Smooth muscle cell (in vitro differentiated cells): Measurements from ENCODE around the gene TRAPPC3. TPM values are rescaled to one million over a fixed set of nuclear protein-coding genes. Genes with fewer than 3 reads are reported as not detected.

Experiments used
- DNase-seq: peaks from one replicate; lab custom pipeline; 2025; ENCODE audit not compliant: unreplicated experiment; lab: John Stamatoyannopoulos, UW
- H2AFZ ChIP-seq: fragments of 200-600 bp; sonication (generic); 2 replicates; pipeline ENCODE4 v1.6.0; 2016; ENCODE audit warnings: antibody characterized with exemption, low read depth, mild to moderate bottlenecking
- H3F3A ChIP-seq: fragments of 200-600 bp; sonication (generic); 2 replicates; pipeline ENCODE4 v1.6.0; 2017; ENCODE audit warnings: antibody characterized with exemption, low read depth
- H3K27ac ChIP-seq: fragments of 200-600 bp; sonication (generic); 2 replicates; pipeline ENCODE4 v1.5.1; 2016; ENCODE audit warnings: low read depth, mild to moderate bottlenecking
- H3K27me3 ChIP-seq: fragments of 200-600 bp; sonication (generic); 2 replicates; pipeline ENCODE4 v1.6.1; 2016; ENCODE audit warnings: low read depth, mild to moderate bottlenecking
- H3K36me3 ChIP-seq: fragments of 200-600 bp; sonication (generic); 2 replicates; pipeline ENCODE4 v1.5.1; 2016; ENCODE audit warnings: low read depth
- H3K4me1 ChIP-seq: fragments of 200-600 bp; sonication (generic); 2 replicates; pipeline ENCODE4 v1.5.1; 2016; ENCODE audit warnings: low read depth
- H3K4me2 ChIP-seq: fragments of 200-600 bp; sonication (generic); 2 replicates; pipeline ENCODE4 v1.6.0; 2016; ENCODE audit warnings: mild to moderate bottlenecking
- H3K4me3 ChIP-seq: fragments of 200-600 bp; sonication (generic); 2 replicates; pipeline ENCODE4 v1.5.1; 2016; ENCODE audit warnings: mild to moderate bottlenecking
- H3K79me2 ChIP-seq: fragments of 200-600 bp; sonication (generic); 2 replicates; pipeline ENCODE4 v1.6.0; 2016; ENCODE audit warnings: low read depth, mild to moderate bottlenecking
- H3K9ac ChIP-seq: fragments of 200-600 bp; sonication (generic); 2 replicates; pipeline ENCODE4 v1.6.0; 2016; ENCODE audit warnings: low read depth
- H3K9me3 ChIP-seq: fragments of 200-600 bp; sonication (generic); replicated peaks from 2 replicates; pipeline ENCODE4 v1.5.1; 2016; ENCODE audit warnings: low read depth
- H4K20me1 ChIP-seq: fragments of 200-600 bp; sonication (generic); 2 replicates; pipeline ENCODE4 v1.6.0; 2016; ENCODE audit warnings: low read depth
- CTCF ChIP-seq: fragments of 200-600 bp; sonication (generic); IDR thresholded peaks from 2 replicates; pipeline ENCODE4 v1.5.1; 2017; ENCODE audit warnings: borderline replicate concordance, mild to moderate bottlenecking, antibody characterized with exemption; ENCODE audit not compliant: insufficient read depth, poor library complexity, severe bottlenecking
- WGBS: methylation state at CpG from one replicate; pipeline ENCODE4 v1.1.7; 2016; ENCODE audit warnings: low lambda C conversion rate; 5-methylcytosine and 5-hydroxymethylcytosine counted together
- polyA plus RNA-seq: library from polyadenylated mRNA; unstranded; fragments of >200 nt; fragmentation: Nextera tagmentation; extraction: Ambion mirVana; gene quantifications from 2 replicates; pipeline ENCODE4 v1.2.1, GENCODE V29; 2016
- total RNA-seq: library from RNA; depleted of rRNA; stranded (reverse); fragments of >200 nt; gene quantifications from 2 replicates; pipeline ENCODE4 v1.2.3, GENCODE V29; 2014

Gene TRAPPC3
- total and polyA plus RNA-seq, 2 experiments from 2014 or later = 67.8 to 113 TPM

GRCh38 chr1:36126005-36126716 lies 23.1 kb downstream of the TRAPPC3 start:
- Histone ChIP-seq H3K4me2 (no peak overlapping the region), H3K79me2 (no peaks in the 10 kb centered on the region), H3K27ac (no peak overlapping the region), H4K20me1 (no peaks in the 10 kb centered on the region), H3K9me3 (no peaks in the 10 kb centered on the region), H3K4me3 (no peak overlapping the region), H3K4me1 (no peaks in the 10 kb centered on the region), H3K36me3 (no peaks in the 10 kb centered on the region), H3K27me3 (peaks cover 3% of the 10 kb centered on the region), H3K9ac (no peak overlapping the region), H2AFZ (no peak overlapping the region), H3F3A (no peaks in the 10 kb centered on the region)
- TF ChIP-seq CTCF = no peak
- DNase-seq = no peak
- WGBS = 91% methylated on average over 21 of the region's 21 CpGs

DNA sequence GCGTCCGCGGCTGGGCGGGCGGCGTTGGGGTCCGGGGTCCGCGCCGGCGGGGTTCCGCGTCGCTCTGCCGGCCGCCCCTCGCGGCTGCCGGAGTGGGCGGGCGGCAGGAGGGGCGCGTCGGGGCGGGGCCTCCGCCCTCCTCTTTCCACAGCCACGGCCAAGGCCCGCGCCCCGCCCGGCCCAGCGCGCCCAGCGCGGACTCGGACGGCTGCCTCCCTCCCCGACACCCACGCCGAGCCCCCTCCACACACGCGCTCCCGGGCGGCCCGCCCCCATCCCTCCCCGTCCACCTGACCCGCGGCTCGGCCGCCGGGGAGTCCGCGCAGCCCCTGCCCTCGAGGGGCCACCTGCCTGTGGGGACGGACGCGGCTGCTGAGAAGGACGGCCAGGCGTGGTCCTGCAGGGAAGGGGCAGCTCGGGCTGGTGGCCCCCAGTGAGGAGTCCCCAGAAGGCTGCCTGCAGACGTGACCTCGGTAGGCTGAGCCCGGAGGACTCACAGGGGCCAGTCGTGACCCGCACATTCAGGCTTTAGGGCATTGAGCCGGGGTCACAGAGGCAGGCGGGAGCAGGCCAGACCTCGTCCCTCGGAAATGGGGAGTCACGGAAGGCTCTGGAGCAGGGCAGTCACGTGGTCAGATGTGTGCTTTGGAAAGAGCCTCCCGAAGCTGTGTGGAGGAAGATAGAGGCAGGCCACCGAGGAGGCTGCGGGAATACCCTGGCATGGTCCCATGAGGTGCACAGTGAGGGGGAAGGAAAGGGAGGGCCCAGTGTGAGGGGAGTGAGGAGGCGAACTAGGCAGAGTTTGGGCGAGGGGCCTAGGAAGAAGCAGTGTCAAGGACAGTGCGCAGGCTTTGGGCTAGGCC lies 23.9 kb downstream of the TRAPPC3 start, which contains the start of gene COL8A2:
TSS of gene COL8A2 (minus strand) at position 94 of the 863 bp plus-strand sequence. CDS start 24,980 bp downstream, outside the sequence.
- no peaks in the 10 kb centered on the region for H3K4me1 ChIP-seq
- H4K20me1 ChIP-seq = no peaks in the 10 kb centered on the region
- no peaks in the 10 kb centered on the region for H3K36me3 ChIP-seq
- peak within 1 kb of the TSS; percentile 43 for H3K4me3 ChIP-seq
- no peaks in the 10 kb centered on the region for H3K79me2 ChIP-seq
- no peaks in the 10 kb centered on the region for H3F3A ChIP-seq
- H3K4me2 ChIP-seq = peak within 1 kb of the TSS; percentile 82
- WGBS = 55% methylated on average over 19 of the region's 77 CpGs
- no peaks in the 10 kb centered on the region for H3K9me3 ChIP-seq
- H3K9ac ChIP-seq = no peak within 1 kb of the TSS
- no peak within 1 kb of the TSS for H2AFZ ChIP-seq
- no peak within 1 kb of the TSS for H3K27ac ChIP-seq
- no peak for TF ChIP-seq CTCF
- peaks cover 3% of the 10 kb centered on the region for H3K27me3 ChIP-seq
- no peak for DNase-seq

- no peaks in the 10 kb centered on the region for H4K20me1 ChIP-seq
- H3K4me2 ChIP-seq = peak overlapping the region; percentile 76
Observed at GRCh38 chr1:36124404-36125128, 24.7 kb downstream of the TRAPPC3 start.

More at GRCh38 chr1:36124404-36125128, 24.7 kb downstream of the TRAPPC3 start:
- no peak overlapping the region for H3K27ac ChIP-seq
- H3K79me2 ChIP-seq = no peaks in the 10 kb centered on the region
- no peaks in the 10 kb centered on the region for H3K36me3 ChIP-seq
- WGBS = 54% methylated on average over 11 of the region's 42 CpGs
- TF ChIP-seq CTCF = no peak
- H3K4me3 ChIP-seq = peak overlapping the region; percentile 43
- DNase-seq = no peak
- H2AFZ ChIP-seq = no peak overlapping the region
- H3K4me1 ChIP-seq = peaks cover 5% of the 10 kb centered on the region
- H3K9ac ChIP-seq = no peak overlapping the region
- H3K27me3 ChIP-seq = peaks cover 3% of the 10 kb centered on the region
- no peaks in the 10 kb centered on the region for H3F3A ChIP-seq
- no peaks in the 10 kb centered on the region for H3K9me3 ChIP-seq
